H54 (cell line): ENCODE data around the gene GPR34.

Experiments used
- DNase-seq: peaks from one replicate; pipeline ENCODE4 v3.0.0; 2011; ENCODE audit warnings: low spot score, mixed read lengths; ENCODE audit not compliant: insufficient read length
- FAIRE-seq: peaks from 3 replicates; lab custom pipeline; 2011; peaks lifted over from hg19 to GRCh38; lab: Jason Lieb, UNC
- POLR2A ChIP-seq: IDR thresholded peaks from 2 replicates; pipeline ENCODE4 v1.6.1; 2011; ENCODE audit warnings: low read depth, mild to moderate bottlenecking, low read length

Gene GPR34

DNA sequence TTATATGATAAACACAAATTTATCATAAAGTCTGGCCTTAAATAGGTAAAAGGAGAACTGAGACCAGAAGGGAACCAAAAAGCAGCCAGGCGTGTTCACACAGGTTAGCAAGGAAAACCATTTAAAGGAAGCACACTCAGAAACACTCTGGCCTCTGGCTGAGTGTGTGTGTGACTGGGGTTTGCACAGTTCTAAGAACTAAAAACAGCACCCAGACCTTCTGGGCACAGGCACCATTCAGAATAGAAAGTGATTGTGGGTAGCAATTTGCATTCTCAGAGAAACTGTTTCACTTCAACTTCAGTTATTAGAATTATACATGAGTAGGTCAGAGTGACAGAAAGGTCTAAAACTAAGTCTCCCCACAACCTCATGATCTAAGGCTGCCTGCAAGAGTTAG lies 45.2 kb downstream of the GPR34 start:
- DNase-seq (no peak), FAIRE-seq (no peak)
- TF ChIP-seq POLR2A, result no peak

DNA sequence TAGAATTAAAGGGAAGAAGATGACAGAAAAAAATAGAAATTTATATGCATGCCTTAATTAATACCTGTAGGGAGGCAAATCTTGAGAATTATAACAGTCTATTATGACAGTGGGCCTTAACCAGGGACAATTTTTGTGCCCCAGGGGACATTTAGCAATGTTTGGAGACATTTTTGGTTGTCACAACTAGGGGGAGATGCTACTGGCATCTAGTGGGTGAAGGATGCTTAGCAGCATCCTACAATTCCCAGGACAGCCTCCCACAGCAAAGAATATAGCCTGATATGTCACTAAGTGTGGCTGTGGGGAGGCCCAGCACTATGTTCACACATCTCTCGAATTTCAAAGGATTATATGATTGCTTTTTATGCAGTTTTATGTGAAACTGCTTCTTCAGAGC lies 45.8 kb downstream of the GPR34 start:
- no peak for DNase-seq
- FAIRE-seq, result no peak
- no peak for TF ChIP-seq POLR2A

DNA sequence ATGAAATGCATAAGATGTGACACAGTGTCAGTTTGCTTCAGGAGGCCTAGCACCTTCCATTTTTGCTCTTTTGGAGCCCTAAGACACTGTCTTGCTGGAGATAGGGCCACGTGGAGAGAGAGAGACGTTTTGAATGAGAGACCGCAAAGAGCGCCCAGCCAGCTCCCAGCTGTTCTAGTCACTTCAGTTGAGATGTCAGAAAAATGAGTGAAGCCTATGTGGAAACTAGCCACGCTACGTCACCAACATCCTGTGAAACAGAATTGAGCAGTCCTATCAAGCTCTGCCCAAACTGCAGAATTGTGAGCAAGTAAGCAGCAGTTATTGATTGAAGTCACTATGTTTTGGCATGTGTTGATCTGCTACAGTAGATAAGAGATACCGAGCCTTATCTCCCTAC lies 48.3 kb downstream of the GPR34 start:
- no peak for DNase-seq
- FAIRE-seq, result no peak
- no peak for TF ChIP-seq POLR2A

DNA sequence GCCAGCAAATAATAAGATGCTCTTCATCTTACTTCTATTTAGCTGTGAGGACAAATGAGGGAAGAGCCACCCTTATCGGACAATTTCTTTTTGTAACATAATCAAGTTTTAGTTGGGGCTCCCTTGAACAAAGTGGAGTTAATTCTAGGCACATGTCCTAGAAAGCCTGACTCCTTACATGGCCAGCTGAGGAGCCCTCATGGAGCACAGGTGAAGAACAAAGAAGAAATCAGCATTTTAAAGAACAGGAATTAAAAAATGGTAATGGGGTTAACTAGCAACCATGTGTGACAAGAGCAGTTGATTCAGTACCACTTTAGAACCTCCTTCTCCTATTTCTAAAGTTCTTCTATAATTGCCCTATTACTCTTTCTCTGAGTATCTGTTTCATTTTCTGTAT lies 51.1 kb downstream of the GPR34 start:
- no peak for FAIRE-seq
- TF ChIP-seq POLR2A, result no peak
- DNase-seq, result no peak
